ENCODE data around the gene ZNF18. TPM values are rescaled to one million over a fixed set of nuclear protein-coding genes. Genes with fewer than 3 reads are reported as not detected.
A peak's percentile ranks its signal among the peaks of the same experiment; 100 is the strongest.

The ZNF18 gene
- 2.2 TPM for polyA plus RNA-seq (2012; ENCODE audit: insufficient read length, low read depth)

DNA sequence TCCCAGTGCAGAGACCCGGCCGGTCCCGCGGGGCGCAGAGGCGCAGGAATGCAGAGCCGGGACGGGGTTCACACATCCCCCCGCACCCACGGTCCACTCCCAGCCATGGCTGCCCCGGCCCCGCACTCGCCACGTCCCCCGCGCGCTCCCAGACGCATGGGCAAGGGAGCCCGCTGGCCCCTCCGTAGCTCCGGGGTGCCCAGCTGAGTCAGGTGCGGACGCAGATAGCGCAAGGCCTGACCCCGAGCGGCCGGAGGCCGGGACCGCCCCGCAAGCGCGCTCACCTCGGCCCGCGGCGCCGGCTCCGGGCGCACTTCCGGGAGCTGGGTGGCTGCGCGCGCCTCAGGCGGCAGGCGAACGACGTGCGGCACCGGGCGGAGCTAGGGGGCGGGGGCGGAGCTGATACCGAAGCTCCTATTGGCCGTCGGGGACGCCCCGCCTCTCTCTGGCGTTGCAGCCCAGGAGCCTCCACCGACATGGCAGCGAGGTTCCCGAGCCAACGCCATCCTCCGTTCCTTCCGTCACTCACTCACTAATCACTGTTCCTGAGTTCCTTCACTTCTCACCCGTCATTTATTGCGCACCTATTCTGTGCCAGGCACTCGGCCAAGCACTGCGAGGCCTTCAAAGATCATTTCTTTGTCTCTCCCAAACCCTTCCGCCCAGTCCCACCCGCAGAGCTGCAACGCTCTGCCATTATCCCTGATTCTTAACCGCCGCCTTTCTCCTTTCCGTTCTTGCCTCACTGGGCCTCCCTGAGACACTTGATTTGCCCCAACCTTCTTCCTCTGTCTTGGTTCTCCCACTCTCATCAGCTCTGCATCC lies at the start of gene ZNF18:
ZNF18 (minus strand) TSS at position 329 of the 825 bp plus-strand sequence. CDS start 4,646 bp downstream, outside the sequence.
- TF ChIP-seq FOXP2 (optimal IDR thresholded peaks at IDR 0.05; ENCODE audit: borderline replicate concordance, extremely low read depth, extremely low read length, insufficient read depth) (peak; percentile 67), REST (IDR thresholded peaks at IDR 0.05; ENCODE audit: insufficient read depth in 1 of 2, low read depth in 2 of 2, low read length in 2 of 2) (peak in 1 of 2 experiments; percentile 14; a peak in 1 of 4 replicates), SIN3A (IDR thresholded peaks at IDR 0.05; ENCODE audit: borderline replicate concordance, insufficient read depth, low read length) (no peak), TAF1 (IDR thresholded peaks at IDR 0.05; ENCODE audit: borderline replicate concordance, insufficient read depth, low read length) (peak; percentile 81; the same call in 1 of the 2 replicates), POLR2AphosphoS5 (IDR thresholded peaks at IDR 0.05; ENCODE audit: low read depth, low read length) (peak; percentile 95)

DNA sequence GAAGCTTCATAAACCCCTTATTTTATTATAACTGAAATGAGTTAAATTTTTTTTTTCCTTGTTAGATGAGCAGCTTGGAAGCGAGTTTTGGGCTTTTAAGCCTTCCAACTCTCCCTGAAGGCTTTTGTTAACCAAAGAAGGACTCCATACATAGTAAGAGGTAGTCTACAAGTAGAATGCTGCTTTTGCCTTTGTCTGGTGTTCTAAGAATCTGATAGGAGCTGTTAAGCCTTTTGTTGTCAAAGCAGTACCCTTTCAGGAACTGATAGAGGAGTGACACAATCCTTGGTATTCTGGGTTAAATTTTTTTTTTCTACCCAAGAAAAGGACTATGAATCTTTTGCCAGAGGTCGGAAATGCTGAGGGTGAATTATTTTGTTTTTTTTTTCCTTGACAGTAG lies 49.5 kb upstream of the ZNF18 start:
- no peak for TF ChIP-seq FOXP2 (optimal IDR thresholded peaks at IDR 0.05; ENCODE audit: borderline replicate concordance, extremely low read depth, extremely low read length, insufficient read depth)
- TF ChIP-seq TAF1 (IDR thresholded peaks at IDR 0.05; ENCODE audit: borderline replicate concordance, insufficient read depth, low read length), result no peak
- TF ChIP-seq POLR2AphosphoS5 (IDR thresholded peaks at IDR 0.05; ENCODE audit: low read depth, low read length), result no peak
- no peak for TF ChIP-seq SIN3A (IDR thresholded peaks at IDR 0.05; ENCODE audit: borderline replicate concordance, insufficient read depth, low read length)
- no peak for TF ChIP-seq REST (IDR thresholded peaks at IDR 0.05; ENCODE audit: insufficient read depth in 1 of 2, low read depth in 2 of 2, low read length in 2 of 2)

DNA sequence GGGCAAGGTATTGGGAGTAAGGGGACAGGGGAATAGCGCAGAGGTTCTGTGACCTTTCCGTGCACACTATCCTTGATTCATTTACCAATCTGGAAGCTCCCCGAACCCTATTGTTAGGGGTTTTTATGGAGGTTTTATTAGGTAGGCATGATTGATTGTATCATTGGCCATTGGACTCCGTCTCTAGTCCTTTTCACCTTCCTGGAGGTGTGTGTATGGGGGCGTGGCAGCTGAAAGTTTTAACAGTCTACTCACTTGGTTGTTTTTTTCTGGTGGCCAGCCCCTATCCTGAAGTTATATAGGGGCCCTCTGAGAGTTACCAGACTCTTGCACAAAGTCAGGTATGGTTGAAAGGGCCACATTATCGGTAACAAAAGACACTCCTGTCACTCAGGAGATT lies 46.4 kb upstream of the ZNF18 start:
- TF ChIP-seq FOXP2 (optimal IDR thresholded peaks at IDR 0.05; ENCODE audit: borderline replicate concordance, extremely low read depth, extremely low read length, insufficient read depth) (no peak), REST (IDR thresholded peaks at IDR 0.05; ENCODE audit: insufficient read depth in 1 of 2, low read depth in 2 of 2, low read length in 2 of 2) (no peak), SIN3A (IDR thresholded peaks at IDR 0.05; ENCODE audit: borderline replicate concordance, insufficient read depth, low read length) (no peak), TAF1 (IDR thresholded peaks at IDR 0.05; ENCODE audit: borderline replicate concordance, insufficient read depth, low read length) (no peak), POLR2AphosphoS5 (IDR thresholded peaks at IDR 0.05; ENCODE audit: low read depth, low read length) (no peak)

DNA sequence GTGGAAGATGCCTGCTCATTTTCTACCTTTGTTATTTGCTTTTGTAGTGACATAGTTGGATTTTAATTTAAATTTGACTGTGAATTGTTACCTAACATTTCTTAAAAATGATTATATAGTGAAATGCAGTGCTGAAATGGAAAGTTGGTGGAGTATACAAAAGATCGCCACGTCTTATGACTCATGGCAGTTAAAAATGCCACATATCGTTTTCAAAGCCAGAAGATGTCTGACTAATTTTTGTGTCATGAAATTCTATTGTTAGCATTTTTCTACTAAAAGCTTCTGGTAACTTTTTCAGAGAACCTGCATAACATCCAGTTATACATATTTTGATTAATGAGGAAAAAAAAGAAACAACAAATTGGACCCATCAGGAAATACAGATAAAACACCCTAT lies 44.0 kb upstream of the ZNF18 start:
- no peak for TF ChIP-seq POLR2AphosphoS5 (IDR thresholded peaks at IDR 0.05; ENCODE audit: low read depth, low read length)
- TF ChIP-seq FOXP2 (optimal IDR thresholded peaks at IDR 0.05; ENCODE audit: borderline replicate concordance, extremely low read depth, extremely low read length, insufficient read depth), result no peak
- no peak for TF ChIP-seq SIN3A (IDR thresholded peaks at IDR 0.05; ENCODE audit: borderline replicate concordance, insufficient read depth, low read length)
- no peak for TF ChIP-seq TAF1 (IDR thresholded peaks at IDR 0.05; ENCODE audit: borderline replicate concordance, insufficient read depth, low read length)
- no peak for TF ChIP-seq REST (IDR thresholded peaks at IDR 0.05; ENCODE audit: insufficient read depth in 1 of 2, low read depth in 2 of 2, low read length in 2 of 2)
